ENCODE measurements around the gene WDR62. TPM values are rescaled to one million over a fixed set of nuclear protein-coding genes. Genes with fewer than 3 reads are reported as not detected.
"Not testable (repeated sequence)": the region's sequence is repeated elsewhere in the genome, so short reads cannot be mapped to it uniquely, and the experiment has no call there.

The WDR62 gene
- total and polyA plus RNA-seq, 10 of the 15 experiments (the other 5 are each of a cell fraction or from before 2014, with no cell fraction given), result 0.08 to 20.6 (median 10.9) TPM

DNA sequence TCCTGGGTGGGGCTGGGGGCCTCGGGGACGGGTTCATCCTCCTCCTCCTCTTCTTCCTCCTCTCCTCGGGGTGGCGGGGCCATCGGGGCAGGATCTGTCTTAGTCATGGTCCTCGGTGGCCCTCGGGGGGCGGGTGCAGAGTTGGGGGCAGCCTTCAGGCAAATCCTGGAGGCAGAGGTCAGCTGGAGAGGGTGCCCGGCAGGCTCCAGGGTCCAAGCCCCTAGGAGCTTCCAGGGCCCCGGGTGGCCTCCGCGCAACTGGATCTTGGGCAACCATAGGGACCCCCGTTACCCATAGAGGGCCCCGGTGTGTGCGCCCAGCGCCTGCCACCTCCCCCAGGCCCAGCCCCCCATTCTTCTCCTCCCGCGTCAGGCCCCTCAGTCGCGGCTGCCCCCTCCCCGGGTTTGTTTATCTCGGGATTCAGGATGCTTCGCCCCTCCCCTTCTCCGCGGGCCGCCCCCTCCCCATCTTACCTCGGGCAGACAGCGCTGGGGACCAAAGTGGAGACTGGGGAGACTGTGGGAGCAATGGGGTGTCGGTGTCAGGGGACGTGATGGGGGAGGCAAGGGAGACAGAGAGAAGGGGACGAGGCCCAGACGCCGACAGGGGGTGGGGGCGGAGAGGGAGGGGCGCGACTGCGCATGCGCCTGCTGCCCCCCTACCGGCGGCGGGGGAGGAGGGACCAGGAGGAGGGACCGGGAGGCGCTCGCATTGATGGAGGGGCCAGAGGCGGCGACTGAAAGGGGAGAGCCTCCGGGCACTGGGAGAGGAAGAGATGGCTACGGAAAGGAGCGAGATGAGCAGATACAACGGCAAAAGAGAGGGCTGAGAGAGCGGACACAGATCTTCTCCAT, 22.2 kb upstream of the WDR62 start, which contains the start of gene CLIP3:
CLIP3 (minus strand) TSS at position 623 of the 854 bp plus-strand sequence; CDS start at position 107, 516 bp downstream.
- ChIA-PET CTCF (no interaction called here), POLR2A (no interaction called here), RAD21 (ENCODE audit: unreplicated experiment) (no interaction called here), SMC1A (ENCODE audit: uncharacterized antibody, unreplicated experiment) (no interaction called here)
- H3K4me1 ChIP-seq (ENCODE audit: control insufficient read depth, insufficient read depth, low read length), result no peaks in the 10 kb centered on the region
- whole genome bisulfite sequencing (ENCODE audit: insufficient coverage, insufficient replicate concordance, low lambda C conversion rate, missing lambda C conversion rate), result 46% methylated on average over 32 of the region's 51 CpGs
- H3K27ac ChIP-seq (ENCODE audit: control insufficient read depth, insufficient read depth), result no peak within 1 kb of the TSS
- H3K9me3 ChIP-seq (replicated peaks; ENCODE audit: control insufficient read depth, insufficient read depth, low read length), result no peaks in the 10 kb centered on the region
- DNase-seq (ENCODE audit: low read depth, low spot score) (no peak), ATAC-seq (no peak), FAIRE-seq (no peak)
- H3K4me2 ChIP-seq (ENCODE audit: control insufficient read depth, insufficient read depth), result no peak within 1 kb of the TSS
- H3K36me3 ChIP-seq (ENCODE audit: control insufficient read depth in 2 of 2, insufficient read depth in 2 of 2, low read length in 1 of 2), result no peaks in the 10 kb centered on the region; a peak in 2 of 4 replicates
- no peaks in the 10 kb centered on the region for H4K20me1 ChIP-seq (ENCODE audit: control insufficient read depth, insufficient read depth)
- TF ChIP-seq POLR2A (IDR thresholded peaks at IDR 0.05; ENCODE audit: low read depth, low read length), result 0 out of 2 replicates have a peak, but pooled peaks have one; percentile 18
- TF ChIP-seq EGR1 (IDR thresholded peaks at IDR 0.05; ENCODE audit: borderline replicate concordance in 1 of 2, low read depth in 2 of 2, low read length in 2 of 2), result peak in 1 of 2 experiments; percentile 20; a peak in 1 of 3 replicates
- no peak for TF ChIP-seq WRNIP1 (IDR thresholded peaks at IDR 0.05; ENCODE audit: borderline replicate concordance, low read depth, low read length)
- peak within 1 kb of the TSS; percentile 24; the same call in 1 of the 2 replicates for H3K4me3 ChIP-seq
- no peaks in the 10 kb centered on the region for H3K27me3 ChIP-seq (replicated peaks in 1 of 2; ENCODE audit: control insufficient read depth in 2 of 2, insufficient read depth in 2 of 2, low read length in 1 of 2)
- BruUV-seq (replicated peaks), result no TSS peak
- intact Hi-C loops (cut with micrococcal nuclease; ENCODE audit: unreplicated experiment) (no loop called here), in situ Hi-C loops (cut with MboI) (no loop called here)
- no peaks in the 10 kb centered on the region for H3K79me2 ChIP-seq (ENCODE audit: control insufficient read depth, insufficient read depth, low read length)
- no peak within 1 kb of the TSS for H2AFZ ChIP-seq (ENCODE audit: control insufficient read depth, low read depth, low read length)
- H3K9ac ChIP-seq (ENCODE audit: control insufficient read depth, insufficient read depth, low read length), result no peak within 1 kb of the TSS

DNA sequence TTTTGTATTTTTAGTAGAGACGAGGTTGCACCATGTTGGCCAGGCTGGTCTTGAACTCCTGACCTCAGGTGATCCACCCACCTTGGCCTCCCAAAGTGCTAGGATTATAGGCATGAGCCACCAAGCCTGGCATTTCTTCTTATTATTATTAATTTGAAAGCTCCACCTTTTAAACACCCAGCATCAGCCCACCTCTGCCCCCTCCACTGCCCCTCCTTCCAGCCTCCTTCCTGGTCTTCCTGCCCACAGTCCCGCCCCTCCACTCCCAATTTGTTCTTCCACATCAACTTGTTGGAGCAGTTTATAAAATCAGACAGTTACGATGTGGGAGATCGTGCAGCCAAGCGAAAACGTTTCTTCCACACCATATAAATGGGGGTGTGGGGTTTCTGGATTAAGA, 14.2 kb upstream of the WDR62 start:
- H3K36me3 ChIP-seq (ENCODE audit: control insufficient read depth in 2 of 2, insufficient read depth in 2 of 2, low read length in 1 of 2), result peaks cover 0 to 2% of the 10 kb centered on the region in 2 experiments; a peak in 3 of 4 replicates
- no peak for FAIRE-seq
- no peaks in the 10 kb centered on the region for H3K27me3 ChIP-seq (replicated peaks in 1 of 2; ENCODE audit: control insufficient read depth in 2 of 2, insufficient read depth in 2 of 2, low read length in 1 of 2)
- H3K9me3 ChIP-seq (replicated peaks; ENCODE audit: control insufficient read depth, insufficient read depth, low read length), result no peaks in the 10 kb centered on the region
- H3K27ac ChIP-seq (ENCODE audit: control insufficient read depth, insufficient read depth), result no peak overlapping the region
- no TSS peak for BruUV-seq (replicated peaks)
- H3K4me3 ChIP-seq, result no peak overlapping the region
- H3K4me2 ChIP-seq (ENCODE audit: control insufficient read depth, insufficient read depth), result no peak overlapping the region
- no peak for DNase-seq (ENCODE audit: low read depth, low spot score)
- H3K79me2 ChIP-seq (ENCODE audit: control insufficient read depth, insufficient read depth, low read length), result no peaks in the 10 kb centered on the region
- no peak for TF ChIP-seq HDAC2 (IDR thresholded peaks at IDR 0.05)
- no peak for TF ChIP-seq SREBF1 (IDR thresholded peaks at IDR 0.05; ENCODE audit: low read length)
- no peak for TF ChIP-seq SMAD1 (IDR thresholded peaks at IDR 0.05; ENCODE audit: low read depth, partially characterized antibody)
- ChIA-PET POLR2A (no interaction called here), CTCF (no interaction called here), SMC1A (ENCODE audit: uncharacterized antibody, unreplicated experiment) (no interaction called here), RAD21 (ENCODE audit: unreplicated experiment) (no interaction called here)
- in situ Hi-C loops (cut with MboI) (no loop called here), intact Hi-C loops (cut with micrococcal nuclease; ENCODE audit: unreplicated experiment) (no loop called here)
- H3K9ac ChIP-seq (ENCODE audit: control insufficient read depth, insufficient read depth, low read length), result no peak overlapping the region
- H2AFZ ChIP-seq (ENCODE audit: control insufficient read depth, low read depth, low read length), result no peak overlapping the region
- H4K20me1 ChIP-seq (ENCODE audit: control insufficient read depth, insufficient read depth), result no peaks in the 10 kb centered on the region
- WGBS (ENCODE audit: insufficient coverage, insufficient replicate concordance, low lambda C conversion rate, missing lambda C conversion rate), result 72% methylated on average over 6 of the region's 6 CpGs
- ATAC-seq, result no peak
- no peaks in the 10 kb centered on the region for H3K4me1 ChIP-seq (ENCODE audit: control insufficient read depth, insufficient read depth, low read length)

DNA sequence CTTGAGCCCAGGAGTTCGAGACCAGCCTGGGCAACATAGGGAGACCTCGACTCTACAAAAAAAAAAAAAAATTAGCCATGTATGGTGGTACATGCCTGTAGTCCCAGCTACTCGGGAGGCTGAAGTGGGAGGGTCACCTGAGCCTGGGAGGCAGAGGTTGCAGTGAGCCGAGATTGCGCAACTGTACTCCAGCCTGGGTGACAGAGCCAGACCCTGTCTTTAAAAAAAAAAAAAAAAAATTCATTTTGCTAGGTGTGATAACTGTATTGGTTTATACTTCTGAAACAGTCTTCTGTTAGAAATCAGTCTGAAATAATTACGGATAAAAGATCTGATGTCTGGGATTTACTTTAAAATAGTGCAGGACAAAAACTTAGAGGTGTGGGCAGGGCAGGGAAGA, 13.6 kb upstream of the WDR62 start:
- ATAC-seq; FAIRE-seq; H3K4me2 ChIP-seq (ENCODE audit: control insufficient read depth, insufficient read depth); CTCF ChIA-PET; BruUV-seq (replicated peaks); POLR2A ChIA-PET; H3K27me3 ChIP-seq (replicated peaks in 1 of 2; ENCODE audit: control insufficient read depth in 2 of 2, insufficient read depth in 2 of 2, low read length in 1 of 2); intact Hi-C loops (cut with micrococcal nuclease; ENCODE audit: unreplicated experiment); DNase-seq (ENCODE audit: low read depth, low spot score); H2AFZ ChIP-seq (ENCODE audit: control insufficient read depth, low read depth, low read length); H3K9ac ChIP-seq (ENCODE audit: control insufficient read depth, insufficient read depth, low read length); H3K9me3 ChIP-seq (replicated peaks; ENCODE audit: control insufficient read depth, insufficient read depth, low read length); H3K4me1 ChIP-seq (ENCODE audit: control insufficient read depth, insufficient read depth, low read length); RAD21 ChIA-PET (ENCODE audit: unreplicated experiment); in situ Hi-C loops (cut with MboI); H3K79me2 ChIP-seq (ENCODE audit: control insufficient read depth, insufficient read depth, low read length); SMC1A ChIA-PET (ENCODE audit: uncharacterized antibody, unreplicated experiment); H3K4me3 ChIP-seq; H4K20me1 ChIP-seq (ENCODE audit: control insufficient read depth, insufficient read depth); H3K36me3 ChIP-seq (ENCODE audit: control insufficient read depth in 2 of 2, insufficient read depth in 2 of 2, low read length in 1 of 2); H3K27ac ChIP-seq (ENCODE audit: control insufficient read depth, insufficient read depth): not testable (repeated sequence)
- WGBS (ENCODE audit: insufficient coverage, insufficient replicate concordance, low lambda C conversion rate, missing lambda C conversion rate), result 87% methylated on average over 6 of the region's 6 CpGs
